Astrocyte of the spinal cord (primary cell): Measurements from ENCODE around the gene SSH2.

Source experiments
- DNase-seq: peaks from one replicate; pipeline ENCODE4 v3.0.0; 2011; ENCODE audit warnings: low read depth, low spot score
- H3K4me3 ChIP-seq: 2 replicates; pipeline ENCODE4 v1.5.1; 2011; ENCODE audit warnings: low read depth, mild to moderate bottlenecking, low read length, moderate library complexity
- CTCF ChIP-seq: IDR thresholded peaks from 2 replicates; pipeline ENCODE4 v1.5.1; 2012; ENCODE audit warnings: low read depth, mild to moderate bottlenecking, low read length, inconsistent platforms
- in situ Hi-C: cut with HindIII; loops from 2 replicates; pipeline ENCODE4 v1.10.0; 2017; ENCODE audit warnings: low sequenced_read_pairs

Gene SSH2

DNA sequence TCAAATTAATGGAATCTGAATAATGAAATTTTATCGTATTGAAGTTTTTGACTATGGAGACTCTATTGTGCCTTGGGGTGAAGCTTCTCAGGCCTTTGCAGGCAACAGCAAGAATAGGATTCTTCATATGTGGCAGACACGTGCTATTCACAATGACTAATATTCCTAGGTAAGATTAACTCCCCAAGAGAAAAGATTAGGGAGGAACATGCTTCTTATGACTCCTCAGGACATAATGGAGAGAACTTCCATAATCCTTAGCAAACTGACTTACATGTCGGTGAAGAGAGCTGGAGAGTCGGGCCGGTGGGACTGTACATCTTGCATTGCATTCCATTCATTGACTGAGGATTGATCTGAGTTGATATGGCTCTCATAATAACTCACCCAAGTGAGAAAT, 258.4 kb downstream of the SSH2 start:
- no peak overlapping the region for H3K4me3 ChIP-seq
- in situ Hi-C loops = no loop called here
- no peak for TF ChIP-seq CTCF
- no peak for DNase-seq

DNA sequence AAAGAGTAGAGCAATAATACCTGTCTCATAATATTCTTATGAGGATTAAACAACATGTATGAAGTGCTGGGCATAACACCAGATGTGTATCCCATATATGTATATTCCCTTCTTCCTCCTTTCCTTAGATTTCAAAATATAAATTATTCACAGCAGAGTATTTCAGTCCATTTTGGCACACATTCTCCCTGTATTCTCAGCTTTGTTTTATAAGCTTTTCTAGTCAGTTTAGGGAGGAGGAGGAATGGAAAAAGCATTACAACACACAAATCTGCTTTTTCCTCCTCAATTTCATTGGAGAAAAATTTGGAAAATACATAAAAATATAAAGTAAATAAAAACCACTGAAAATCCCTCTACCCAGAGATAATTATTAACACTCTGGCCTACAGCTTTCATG, 260.8 kb downstream of the SSH2 start:
- DNase-seq = no peak
- no peak for TF ChIP-seq CTCF
- in situ Hi-C loops = no loop called here
- no peak overlapping the region for H3K4me3 ChIP-seq

DNA sequence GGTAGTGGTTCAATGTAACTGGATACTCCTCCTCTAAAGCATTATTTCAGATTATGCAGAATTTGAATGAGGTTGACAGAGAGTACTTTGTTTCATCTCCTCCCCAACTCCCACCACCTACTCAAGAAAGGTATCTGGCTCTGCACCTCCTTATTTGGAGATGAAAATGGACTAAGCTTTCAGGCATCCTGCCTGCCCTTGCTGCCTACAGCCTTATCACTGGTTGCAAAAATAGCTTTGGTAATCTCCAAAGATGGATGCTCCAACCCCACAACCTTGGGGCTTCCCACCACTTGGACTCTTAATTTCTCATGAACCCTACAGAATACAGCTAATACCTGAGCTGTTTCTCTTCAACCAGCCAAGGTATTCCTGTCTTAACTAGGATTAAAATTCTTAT, 262.1 kb downstream of the SSH2 start:
- in situ Hi-C loops = no loop called here
- TF ChIP-seq CTCF = no peak
- no peak overlapping the region for H3K4me3 ChIP-seq
- no peak for DNase-seq

- TF ChIP-seq CTCF = no peak
- DNase-seq = no peak
- in situ Hi-C loops = no loop called here
- H3K4me3 ChIP-seq = no peak overlapping the region
Measured at GRCh38 chr17:29665481-29665810, 264.6 kb downstream of the SSH2 start.

- no peak for TF ChIP-seq CTCF
- DNase-seq = peak; percentile 64
- in situ Hi-C loops = no loop called here
- no peak overlapping the region for H3K4me3 ChIP-seq
Measured at GRCh38 chr17:29664743-29665480, 265.1 kb downstream of the SSH2 start.

GRCh38 chr17:29663155-29663554, 266.9 kb downstream of the SSH2 start:
- in situ Hi-C loops = no loop called here
- no peak for TF ChIP-seq CTCF
- no peak overlapping the region for H3K4me3 ChIP-seq
- no peak for DNase-seq

DNA sequence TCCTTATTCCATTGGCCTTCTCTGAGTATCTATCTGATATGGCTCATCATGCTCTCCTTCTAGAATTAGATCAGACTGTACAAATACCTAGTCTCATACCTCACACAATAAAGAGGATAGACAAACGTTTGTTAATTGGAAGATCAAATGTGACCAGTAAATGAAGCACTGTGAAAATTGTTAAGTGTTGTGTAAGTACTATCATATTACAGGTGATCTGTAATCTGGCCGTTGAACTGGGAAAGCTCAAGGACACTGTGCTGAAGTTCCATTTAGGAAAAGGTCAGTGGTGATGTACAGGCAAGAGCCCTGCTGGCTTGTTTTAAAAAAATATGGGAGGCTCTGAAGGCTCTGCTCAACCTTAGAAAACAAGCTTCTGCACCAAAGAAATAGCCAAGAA, 268.8 kb downstream of the SSH2 start:
- no peak overlapping the region for H3K4me3 ChIP-seq

More for the DNA sequence above, 268.8 kb downstream of the SSH2 start:
- DNase-seq = no peak
- in situ Hi-C loops = no loop called here
- no peak for TF ChIP-seq CTCF
